ENCODE results near the gene SPON1.

DNA sequence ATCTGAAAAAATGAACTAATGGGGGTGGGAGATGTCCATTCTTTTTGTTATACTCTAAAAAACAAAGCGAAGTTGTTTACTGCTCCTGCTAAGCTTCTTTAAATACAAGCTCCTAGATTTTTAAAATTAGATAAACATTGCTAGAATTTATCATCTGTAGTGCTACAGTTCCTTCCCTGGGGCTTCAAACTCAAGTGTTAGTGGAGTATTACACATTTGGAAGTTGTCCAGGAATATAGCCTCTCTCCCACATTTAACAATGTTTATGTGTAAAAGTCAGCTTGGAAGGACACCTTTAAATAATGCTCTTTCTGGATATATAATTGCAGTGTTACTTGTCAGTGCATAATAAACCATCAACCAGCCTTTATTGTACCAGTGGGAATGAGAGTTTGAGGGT lies 155.5 kb downstream of the SPON1 start:
- TF ChIP-seq, protein P1, sequence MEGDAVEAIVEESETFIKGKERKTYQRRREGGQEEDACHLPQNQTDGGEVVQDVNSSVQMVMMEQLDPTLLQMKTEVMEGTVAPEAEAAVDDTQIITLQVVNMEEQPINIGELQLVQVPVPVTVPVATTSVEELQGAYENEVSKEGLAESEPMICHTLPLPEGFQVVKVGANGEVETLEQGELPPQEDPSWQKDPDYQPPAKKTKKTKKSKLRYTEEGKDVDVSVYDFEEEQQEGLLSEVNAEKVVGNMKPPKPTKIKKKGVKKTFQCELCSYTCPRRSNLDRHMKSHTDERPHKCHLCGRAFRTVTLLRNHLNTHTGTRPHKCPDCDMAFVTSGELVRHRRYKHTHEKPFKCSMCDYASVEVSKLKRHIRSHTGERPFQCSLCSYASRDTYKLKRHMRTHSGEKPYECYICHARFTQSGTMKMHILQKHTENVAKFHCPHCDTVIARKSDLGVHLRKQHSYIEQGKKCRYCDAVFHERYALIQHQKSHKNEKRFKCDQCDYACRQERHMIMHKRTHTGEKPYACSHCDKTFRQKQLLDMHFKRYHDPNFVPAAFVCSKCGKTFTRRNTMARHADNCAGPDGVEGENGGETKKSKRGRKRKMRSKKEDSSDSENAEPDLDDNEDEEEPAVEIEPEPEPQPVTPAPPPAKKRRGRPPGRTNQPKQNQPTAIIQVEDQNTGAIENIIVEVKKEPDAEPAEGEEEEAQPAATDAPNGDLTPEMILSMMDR (IDR thresholded peaks at IDR 0.05), result no peak
- TF ChIP-seq ZFX (IDR thresholded peaks at IDR 0.05; ENCODE audit: borderline replicate concordance), result no peak
